Fibroblast of pulmonary artery (primary cell): ENCODE results near the gene AMELX.

ENCODE experiments used
- DNase-seq: peaks from one replicate; pipeline ENCODE4 v3.0.0-alpha.2; 2010; ENCODE audit warnings: low read depth
- H3K4me3 ChIP-seq: replicated peaks from 2 replicates; pipeline ENCODE4 v1.5.1; 2011; ENCODE audit warnings: low read depth, mild to moderate bottlenecking, control low read depth, low read length, moderate library complexity
- TF ChIP-seq, protein P1 (sequence below): IDR thresholded peaks from 2 replicates; pipeline ENCODE4 v1.5.1; 2011; ENCODE audit warnings: mild to moderate bottlenecking, control low read depth, low read length, inconsistent platforms; ENCODE audit errors: missing control alignments

The AMELX gene

DNA sequence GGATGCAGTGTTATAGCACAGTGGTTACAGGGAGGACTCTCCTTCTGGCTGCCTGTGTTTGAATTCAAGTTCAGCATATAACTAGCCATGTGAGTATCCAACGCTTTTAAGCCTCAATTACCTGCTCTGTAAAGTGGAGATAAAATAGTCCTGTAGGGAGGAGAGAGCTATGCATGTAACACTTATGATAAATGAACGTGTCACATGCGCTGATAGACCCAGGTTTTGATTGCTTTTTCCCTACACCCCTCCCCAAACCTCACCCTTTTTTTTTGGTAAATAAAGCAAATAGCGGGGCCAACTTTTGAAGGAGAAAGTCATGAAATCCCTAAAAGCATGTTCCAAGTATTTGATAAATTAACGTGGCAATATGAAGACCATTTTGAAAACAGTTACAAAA, 20.4 kb upstream of the AMELX start:
- TF ChIP-seq, protein P1, sequence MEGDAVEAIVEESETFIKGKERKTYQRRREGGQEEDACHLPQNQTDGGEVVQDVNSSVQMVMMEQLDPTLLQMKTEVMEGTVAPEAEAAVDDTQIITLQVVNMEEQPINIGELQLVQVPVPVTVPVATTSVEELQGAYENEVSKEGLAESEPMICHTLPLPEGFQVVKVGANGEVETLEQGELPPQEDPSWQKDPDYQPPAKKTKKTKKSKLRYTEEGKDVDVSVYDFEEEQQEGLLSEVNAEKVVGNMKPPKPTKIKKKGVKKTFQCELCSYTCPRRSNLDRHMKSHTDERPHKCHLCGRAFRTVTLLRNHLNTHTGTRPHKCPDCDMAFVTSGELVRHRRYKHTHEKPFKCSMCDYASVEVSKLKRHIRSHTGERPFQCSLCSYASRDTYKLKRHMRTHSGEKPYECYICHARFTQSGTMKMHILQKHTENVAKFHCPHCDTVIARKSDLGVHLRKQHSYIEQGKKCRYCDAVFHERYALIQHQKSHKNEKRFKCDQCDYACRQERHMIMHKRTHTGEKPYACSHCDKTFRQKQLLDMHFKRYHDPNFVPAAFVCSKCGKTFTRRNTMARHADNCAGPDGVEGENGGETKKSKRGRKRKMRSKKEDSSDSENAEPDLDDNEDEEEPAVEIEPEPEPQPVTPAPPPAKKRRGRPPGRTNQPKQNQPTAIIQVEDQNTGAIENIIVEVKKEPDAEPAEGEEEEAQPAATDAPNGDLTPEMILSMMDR = no peak

DNA sequence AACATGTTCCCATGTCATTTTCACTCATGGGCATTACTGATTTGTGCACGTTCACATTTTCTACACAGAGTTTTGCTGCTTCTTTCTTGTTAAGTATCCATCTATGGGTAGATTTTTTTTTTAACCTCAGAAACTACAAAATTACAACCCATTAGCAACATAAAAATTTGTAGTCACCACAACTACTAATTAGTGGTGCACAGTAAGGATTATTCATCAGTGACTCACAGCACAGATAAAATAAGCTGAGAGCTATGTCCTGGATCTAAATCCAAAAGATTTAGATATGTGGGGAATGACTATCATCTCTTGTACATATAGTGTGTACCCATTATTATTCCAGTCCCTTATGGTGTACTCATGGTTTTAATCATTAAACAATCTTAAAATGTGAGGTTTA, 19.7 kb upstream of the AMELX start:
- H3K4me3 ChIP-seq = no peak overlapping the region
- TF ChIP-seq, protein P1 = no peak
- DNase-seq = no peak

More for the DNA sequence above, 20.4 kb upstream of the AMELX start:
- H3K4me3 ChIP-seq = no peak overlapping the region
- no peak for DNase-seq

DNA sequence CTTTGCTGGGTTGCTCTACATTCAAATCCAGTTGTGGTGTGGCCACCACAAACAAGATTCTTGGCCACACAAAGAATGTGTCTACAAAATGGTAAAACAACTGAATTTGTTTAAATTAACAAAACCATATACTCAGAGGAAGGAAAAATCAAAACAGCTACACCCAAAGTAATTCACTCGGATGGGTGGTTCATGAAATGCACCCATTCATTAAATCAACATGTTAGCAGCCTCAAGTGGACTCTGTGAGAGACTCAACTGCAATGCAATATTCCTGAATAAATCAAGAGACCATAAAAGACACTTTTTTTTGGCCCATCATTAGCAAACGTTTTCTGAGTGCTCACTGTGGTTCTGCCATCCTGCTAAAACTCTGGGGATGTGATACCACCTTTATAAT, 11.2 kb upstream of the AMELX start:
- H3K4me3 ChIP-seq = no peak overlapping the region
- DNase-seq = no peak
- TF ChIP-seq, protein P1 = no peak

DNA sequence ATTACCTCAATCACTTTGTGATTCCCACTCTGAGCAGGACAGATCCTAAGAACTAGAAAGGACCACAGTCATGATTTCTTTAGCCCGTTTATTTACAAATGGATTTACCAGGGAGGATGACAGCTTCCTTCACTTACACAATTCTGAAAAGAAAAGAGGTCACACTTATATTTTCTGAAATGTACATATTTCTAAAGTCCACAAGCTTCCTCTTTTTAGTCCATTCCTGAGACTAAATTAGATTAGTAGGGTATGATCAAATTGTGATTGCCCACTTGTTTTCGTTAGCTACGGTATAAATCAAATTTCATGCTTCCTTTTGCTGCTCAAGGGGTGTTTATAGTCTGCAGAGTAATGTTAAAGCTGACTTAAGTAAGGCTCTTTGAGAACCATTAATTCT, 7.6 kb upstream of the AMELX start:
- DNase-seq = no peak
- TF ChIP-seq, protein P1 = no peak
- H3K4me3 ChIP-seq = no peak overlapping the region

DNA sequence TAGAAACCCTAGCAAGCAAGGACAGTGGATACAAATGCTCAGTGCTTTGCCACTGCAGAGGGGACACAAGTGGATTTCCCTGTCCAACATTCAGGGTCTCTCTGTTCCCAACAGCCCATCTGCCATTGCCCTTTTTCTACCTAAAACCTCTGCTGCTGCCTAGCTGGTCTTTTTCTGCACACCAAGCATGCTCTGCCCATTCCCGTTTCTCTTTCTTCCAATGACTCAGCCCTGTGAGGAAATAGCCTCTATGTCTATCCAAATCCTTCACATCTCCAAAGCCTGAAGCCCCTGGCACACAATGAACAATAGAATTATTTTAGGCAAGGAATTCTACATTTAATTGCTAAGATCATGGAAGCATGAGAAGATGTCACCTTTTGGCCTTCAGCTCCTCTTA, 5.7 kb upstream of the AMELX start:
- peak; percentile 59 for DNase-seq
- no peak overlapping the region for H3K4me3 ChIP-seq
- TF ChIP-seq, protein P1 = no peak

DNA sequence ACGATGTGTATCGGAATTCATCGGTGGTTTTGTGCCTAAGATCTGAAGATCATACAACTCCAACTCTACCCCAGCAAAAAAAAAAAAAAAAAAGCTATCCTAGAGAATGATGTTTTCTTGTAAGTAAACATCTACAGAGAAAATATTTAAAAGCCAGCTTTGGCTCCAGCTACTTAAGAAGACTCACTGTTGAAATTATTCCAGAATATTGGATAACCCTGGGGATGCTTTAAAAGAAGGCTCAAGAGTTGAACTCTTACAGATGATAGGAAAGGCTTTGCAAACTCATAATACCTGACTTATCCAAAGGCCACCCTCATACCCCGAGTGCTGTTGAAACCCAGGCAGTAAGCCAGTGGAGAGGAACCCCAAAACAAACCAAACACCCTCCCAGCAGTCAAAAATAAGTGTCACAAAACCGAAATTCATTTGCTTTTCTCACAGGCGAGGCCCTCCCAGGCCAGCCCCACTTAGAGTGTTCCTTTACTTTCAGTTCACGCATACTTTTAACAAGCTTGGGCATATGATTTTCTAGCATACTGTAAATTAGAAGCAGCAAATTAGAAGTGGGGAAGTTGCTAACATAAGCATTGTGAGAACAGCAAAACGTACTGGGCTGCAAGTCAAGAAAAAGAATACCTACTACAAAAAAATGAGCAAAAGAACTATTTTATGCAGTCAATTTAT, 2.7 kb upstream of the AMELX start:
- TF ChIP-seq, protein P1 = no peak

DNA sequence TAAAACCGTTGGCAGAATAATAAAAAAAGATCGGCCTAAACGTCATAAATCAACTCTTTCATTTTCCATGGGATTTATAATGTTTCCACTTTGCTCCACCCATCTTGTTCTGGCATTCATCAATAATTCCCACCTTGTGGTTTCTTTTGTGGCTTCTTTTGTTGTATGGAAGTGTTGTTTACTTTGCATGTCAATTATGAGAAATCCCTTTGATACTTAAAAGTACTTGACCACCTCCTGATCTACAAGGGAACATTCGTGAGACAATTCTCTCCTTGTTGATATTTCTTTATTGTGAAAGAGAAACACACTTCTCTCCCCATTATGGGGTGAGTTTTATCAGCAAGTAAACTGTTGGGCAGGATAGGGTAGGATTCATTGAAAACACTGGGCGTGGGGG, 2.8 kb downstream of the AMELX start:
- no peak for DNase-seq
- TF ChIP-seq, protein P1 = no peak
- H3K4me3 ChIP-seq = no peak overlapping the region

More for the DNA sequence above, 2.7 kb upstream of the AMELX start:
- DNase-seq = no peak
- H3K4me3 ChIP-seq = no peak overlapping the region
